Nephron (organoid): Measurements from ENCODE around the gene C1orf159.

ENCODE experiments used
- H3K27ac Mint-ChIP-seq, 3 experiments: 2 replicates each; pipeline ENCODE4 v1.8.0; 2020; ENCODE audit warnings: mixed read lengths in 3 of 3, mild to moderate bottlenecking in 2 of 3, moderate library complexity in 1 of 3
- H3K27me3 Mint-ChIP-seq: 2 replicates; pipeline ENCODE4 v1.8.0; 2021; ENCODE audit warnings: low read depth, mild to moderate bottlenecking, moderate library complexity, mixed read lengths
- H3K36me3 Mint-ChIP-seq: 2 replicates; pipeline ENCODE4 v1.8.0; 2020; ENCODE audit warnings: low read depth, mixed read lengths
- H3K4me1 Mint-ChIP-seq: 2 replicates; pipeline ENCODE4 v1.8.0; 2020; ENCODE audit warnings: mixed read lengths
- H3K4me3 Mint-ChIP-seq, 3 experiments: 2 replicates each; pipeline ENCODE4 v1.8.0; 2020; ENCODE audit warnings: mild to moderate bottlenecking in 3 of 3, mixed read lengths in 3 of 3, moderate library complexity in 2 of 3
- H3K9me3 Mint-ChIP-seq: 2 replicates; pipeline ENCODE4 v1.8.0; 2020; ENCODE audit warnings: mixed read lengths
- TF ChIP-seq, protein P1 (sequence below), 3 experiments: fragments of 200-600 bp; sonication (generic); IDR thresholded peaks; one replicate each; pipeline ENCODE4 v1.5.0; 2021; ENCODE audit warnings: antibody characterized with exemption in 3 of 3; ENCODE audit not compliant: unreplicated experiment in 3 of 3

The C1orf159 gene

GRCh38 chr1:1049318-1050165, 66.3 kb downstream of the C1orf159 start:
- no peak overlapping the region for H3K4me3 Mint-ChIP-seq
- H3K27ac Mint-ChIP-seq = no peak overlapping the region
- TF ChIP-seq, protein P1, sequence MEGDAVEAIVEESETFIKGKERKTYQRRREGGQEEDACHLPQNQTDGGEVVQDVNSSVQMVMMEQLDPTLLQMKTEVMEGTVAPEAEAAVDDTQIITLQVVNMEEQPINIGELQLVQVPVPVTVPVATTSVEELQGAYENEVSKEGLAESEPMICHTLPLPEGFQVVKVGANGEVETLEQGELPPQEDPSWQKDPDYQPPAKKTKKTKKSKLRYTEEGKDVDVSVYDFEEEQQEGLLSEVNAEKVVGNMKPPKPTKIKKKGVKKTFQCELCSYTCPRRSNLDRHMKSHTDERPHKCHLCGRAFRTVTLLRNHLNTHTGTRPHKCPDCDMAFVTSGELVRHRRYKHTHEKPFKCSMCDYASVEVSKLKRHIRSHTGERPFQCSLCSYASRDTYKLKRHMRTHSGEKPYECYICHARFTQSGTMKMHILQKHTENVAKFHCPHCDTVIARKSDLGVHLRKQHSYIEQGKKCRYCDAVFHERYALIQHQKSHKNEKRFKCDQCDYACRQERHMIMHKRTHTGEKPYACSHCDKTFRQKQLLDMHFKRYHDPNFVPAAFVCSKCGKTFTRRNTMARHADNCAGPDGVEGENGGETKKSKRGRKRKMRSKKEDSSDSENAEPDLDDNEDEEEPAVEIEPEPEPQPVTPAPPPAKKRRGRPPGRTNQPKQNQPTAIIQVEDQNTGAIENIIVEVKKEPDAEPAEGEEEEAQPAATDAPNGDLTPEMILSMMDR (IDR thresholded peaks at IDR 0.05; ENCODE audit: unreplicated experiment in 3 of 3) = no peak
- peaks cover 24% of the 10 kb centered on the region for H3K36me3 Mint-ChIP-seq
- no peaks in the 10 kb centered on the region for H3K9me3 Mint-ChIP-seq
- no peaks in the 10 kb centered on the region for H3K27me3 Mint-ChIP-seq
- no peaks in the 10 kb centered on the region for H3K4me1 Mint-ChIP-seq

DNA sequence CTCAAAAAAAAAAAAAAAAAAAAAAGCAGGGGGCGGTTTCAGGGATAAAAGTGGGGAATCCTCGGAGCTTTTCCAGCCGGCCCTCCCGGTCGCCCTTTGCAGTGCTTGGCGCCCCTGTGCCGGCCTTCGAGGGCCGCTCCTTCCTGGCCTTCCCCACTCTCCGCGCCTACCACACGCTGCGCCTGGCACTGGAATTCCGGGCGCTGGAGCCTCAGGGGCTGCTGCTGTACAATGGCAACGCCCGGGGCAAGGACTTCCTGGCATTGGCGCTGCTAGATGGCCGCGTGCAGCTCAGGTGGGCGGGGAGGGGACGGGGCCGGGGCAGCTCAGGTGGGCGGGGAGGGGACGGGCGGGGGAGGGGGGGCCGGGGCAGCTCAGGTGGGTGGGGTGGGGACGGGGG, 67.1 kb downstream of the C1orf159 start:
- Mint-ChIP-seq H3K27me3 (no peaks in the 10 kb centered on the region), H3K27ac (no peak overlapping the region), H3K9me3 (no peaks in the 10 kb centered on the region), H3K36me3 (peaks cover 26% of the 10 kb centered on the region), H3K4me1 (no peaks in the 10 kb centered on the region), H3K4me3 (no peak overlapping the region)
- TF ChIP-seq, protein P1 (IDR thresholded peaks at IDR 0.05; ENCODE audit: unreplicated experiment in 3 of 3) = no peak

- H3K27me3 Mint-ChIP-seq = no peaks in the 10 kb centered on the region
- H3K27ac Mint-ChIP-seq = no peak overlapping the region
- H3K4me3 Mint-ChIP-seq = no peak overlapping the region
- H3K9me3 Mint-ChIP-seq = no peaks in the 10 kb centered on the region
- H3K36me3 Mint-ChIP-seq = peaks cover 27% of the 10 kb centered on the region
- TF ChIP-seq, protein P1 (IDR thresholded peaks at IDR 0.05; ENCODE audit: unreplicated experiment in 3 of 3) = no peak
- H3K4me1 Mint-ChIP-seq = no peaks in the 10 kb centered on the region
Measured at GRCh38 chr1:1047963-1048362, 67.9 kb downstream of the C1orf159 start.

DNA sequence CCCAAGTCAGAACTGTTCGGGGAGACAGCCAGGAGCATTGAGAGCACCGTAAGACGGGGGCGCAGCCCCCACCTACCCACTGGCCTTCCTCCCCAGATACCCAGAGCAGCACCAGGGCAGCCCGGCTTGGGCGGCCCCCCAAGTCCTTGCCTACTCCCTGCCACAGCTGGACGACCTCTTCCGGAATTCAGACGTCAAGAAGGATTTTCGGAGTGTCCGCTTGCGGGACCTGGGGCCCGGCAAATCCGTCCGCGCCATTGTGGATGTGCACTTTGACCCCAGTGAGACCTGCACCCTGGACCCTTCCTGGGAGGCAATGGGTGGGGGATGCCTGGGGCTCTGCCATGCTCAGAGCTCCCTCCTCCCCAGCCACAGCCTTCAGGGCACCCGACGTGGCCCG, 68.5 kb downstream of the C1orf159 start:
- TF ChIP-seq, protein P1 (IDR thresholded peaks at IDR 0.05; ENCODE audit: unreplicated experiment in 3 of 3) = no peak
- Mint-ChIP-seq H3K9me3 (no peaks in the 10 kb centered on the region), H3K27me3 (no peaks in the 10 kb centered on the region), H3K4me3 (no peak overlapping the region), H3K27ac (no peak overlapping the region), H3K4me1 (no peaks in the 10 kb centered on the region), H3K36me3 (peaks cover 22% of the 10 kb centered on the region)

DNA sequence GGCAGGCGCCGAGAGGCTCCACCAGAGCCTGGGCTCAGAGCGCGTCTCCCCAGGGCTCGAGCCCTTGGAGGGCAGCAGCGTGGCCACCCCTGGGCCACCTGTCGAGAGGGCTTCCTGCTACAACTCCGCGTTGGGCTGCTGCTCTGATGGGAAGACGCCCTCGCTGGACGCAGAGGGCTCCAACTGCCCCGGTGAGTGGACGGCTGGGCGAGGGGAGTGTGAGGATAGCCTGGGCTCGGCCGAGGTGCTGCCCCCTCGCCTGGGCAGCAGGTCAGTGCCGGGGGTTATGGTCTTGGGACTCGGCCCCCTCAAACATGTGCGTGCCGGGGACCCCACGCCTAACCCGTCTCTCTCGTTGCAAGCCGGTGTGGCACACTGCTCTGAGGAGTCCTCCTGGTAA, 69.1 kb downstream of the C1orf159 start:
- Mint-ChIP-seq H3K27me3 (no peaks in the 10 kb centered on the region), H3K4me3 (no peak overlapping the region), H3K9me3 (no peaks in the 10 kb centered on the region), H3K27ac (no peak overlapping the region), H3K4me1 (no peaks in the 10 kb centered on the region), H3K36me3 (peaks cover 18% of the 10 kb centered on the region)
- TF ChIP-seq, protein P1 (IDR thresholded peaks at IDR 0.05; ENCODE audit: unreplicated experiment in 3 of 3) = no peak

GRCh38 chr1:1046243-1046642, 69.6 kb downstream of the C1orf159 start:
- H3K36me3 Mint-ChIP-seq = peaks cover 18% of the 10 kb centered on the region
- no peak overlapping the region for H3K4me3 Mint-ChIP-seq
- no peaks in the 10 kb centered on the region for H3K9me3 Mint-ChIP-seq
- TF ChIP-seq, protein P1 (IDR thresholded peaks at IDR 0.05; ENCODE audit: unreplicated experiment in 3 of 3) = no peak
- H3K4me1 Mint-ChIP-seq = no peaks in the 10 kb centered on the region
- H3K27me3 Mint-ChIP-seq = no peaks in the 10 kb centered on the region
- H3K27ac Mint-ChIP-seq = no peak overlapping the region
